ENCODE data around the gene CPB2.
A peak's percentile ranks its signal among the peaks of the same experiment; 100 is the strongest.

CPB2 gene

GRCh38 chr13:46051968-46052318 lies 52.9 kb downstream of the CPB2 start:
- no peak for DNase-seq (ENCODE audit: low spot score)
- Histone ChIP-seq H3K4me3 (peak overlapping the region; percentile 94), H3K27ac (peak overlapping the region; percentile 95 to 98)
- no peak for TF ChIP-seq CTCF (IDR thresholded peaks at IDR 0.05)

DNA sequence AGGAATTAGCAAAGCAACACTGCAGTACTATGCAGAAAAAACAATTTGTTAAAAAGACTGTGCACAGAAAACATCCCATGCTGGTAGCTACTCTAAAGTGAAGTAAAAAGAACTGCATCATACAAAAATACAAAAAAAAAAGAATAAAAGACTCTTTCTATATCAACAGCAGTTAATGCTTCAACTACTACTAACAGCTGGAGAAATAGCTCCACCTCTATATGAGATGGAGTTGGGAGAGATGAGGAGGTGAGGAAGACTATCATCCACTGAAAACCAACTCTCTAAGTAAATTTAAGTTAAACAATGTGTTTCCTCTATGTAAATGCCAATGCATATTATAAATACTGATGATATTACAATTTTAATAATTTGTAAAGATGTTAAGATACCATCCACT lies 54.1 kb downstream of the CPB2 start:
- no peak overlapping the region for H3K27ac ChIP-seq
- H3K4me3 ChIP-seq, result peak overlapping the region; percentile 94
- TF ChIP-seq CTCF (IDR thresholded peaks at IDR 0.05), result no peak
- no peak for DNase-seq (ENCODE audit: low spot score)

- no peak for TF ChIP-seq CTCF (IDR thresholded peaks at IDR 0.05)
- no peak for DNase-seq (ENCODE audit: low spot score)
- no peak overlapping the region for H3K27ac ChIP-seq
These were observed 59.4 kb downstream of the CPB2 start for GRCh38 chr13:46045424-46045823.

DNA sequence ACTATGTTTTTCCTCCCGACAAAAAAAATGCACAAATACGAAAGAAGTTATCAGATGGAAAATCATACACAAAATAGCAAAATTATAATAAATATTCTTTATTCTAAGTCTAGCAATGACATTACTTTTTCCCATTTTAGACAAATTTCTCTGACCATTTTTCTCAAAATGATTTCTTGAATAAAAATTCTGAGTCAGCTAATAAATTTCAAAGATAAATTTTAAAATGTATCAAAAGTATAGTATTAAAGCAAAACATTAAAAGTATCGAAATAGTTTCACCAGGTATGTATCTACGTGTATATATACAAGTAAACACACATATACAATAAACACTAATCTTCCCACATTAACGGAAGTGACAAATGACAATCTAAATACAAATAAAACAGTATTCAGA lies 61.2 kb downstream of the CPB2 start:
- TF ChIP-seq CTCF (IDR thresholded peaks at IDR 0.05), result no peak
- H3K27ac ChIP-seq, result no peak overlapping the region

More at GRCh38 chr13:46045424-46045823, 59.4 kb downstream of the CPB2 start:
- H3K4me3 ChIP-seq, result no peak overlapping the region

GRCh38 chr13:46041419-46041839 lies 63.4 kb downstream of the CPB2 start:
- Histone ChIP-seq H3K27ac (no peak overlapping the region), H3K4me3 (no peak overlapping the region)
- no peak for DNase-seq (ENCODE audit: low spot score)
- no peak for TF ChIP-seq CTCF (IDR thresholded peaks at IDR 0.05)

More for the DNA sequence above, 61.2 kb downstream of the CPB2 start:
- DNase-seq (ENCODE audit: low spot score), result no peak
- H3K4me3 ChIP-seq, result no peak overlapping the region

DNA sequence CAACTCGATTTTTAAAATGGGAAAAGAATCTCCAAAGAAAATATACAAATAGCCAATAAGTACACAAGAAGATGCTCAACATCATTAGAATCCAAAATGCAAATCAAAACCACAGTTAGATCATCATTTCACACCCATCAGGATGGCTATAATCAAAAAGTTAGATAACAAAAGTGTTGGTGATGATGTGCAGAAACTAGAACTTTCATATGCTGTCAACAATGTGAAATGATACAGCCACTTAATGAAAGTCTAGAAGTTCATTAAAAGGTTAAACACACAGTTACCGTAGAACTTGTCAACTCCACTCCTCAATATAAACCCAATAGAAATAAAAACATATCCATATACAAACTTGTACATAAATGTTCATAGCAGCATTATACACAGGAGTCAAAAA lies 64.1 kb downstream of the CPB2 start:
- Histone ChIP-seq H3K27ac (no peak overlapping the region), H3K4me3 (no peak overlapping the region)
- no peak for TF ChIP-seq CTCF (IDR thresholded peaks at IDR 0.05)
- DNase-seq (ENCODE audit: low spot score), result no peak

DNA sequence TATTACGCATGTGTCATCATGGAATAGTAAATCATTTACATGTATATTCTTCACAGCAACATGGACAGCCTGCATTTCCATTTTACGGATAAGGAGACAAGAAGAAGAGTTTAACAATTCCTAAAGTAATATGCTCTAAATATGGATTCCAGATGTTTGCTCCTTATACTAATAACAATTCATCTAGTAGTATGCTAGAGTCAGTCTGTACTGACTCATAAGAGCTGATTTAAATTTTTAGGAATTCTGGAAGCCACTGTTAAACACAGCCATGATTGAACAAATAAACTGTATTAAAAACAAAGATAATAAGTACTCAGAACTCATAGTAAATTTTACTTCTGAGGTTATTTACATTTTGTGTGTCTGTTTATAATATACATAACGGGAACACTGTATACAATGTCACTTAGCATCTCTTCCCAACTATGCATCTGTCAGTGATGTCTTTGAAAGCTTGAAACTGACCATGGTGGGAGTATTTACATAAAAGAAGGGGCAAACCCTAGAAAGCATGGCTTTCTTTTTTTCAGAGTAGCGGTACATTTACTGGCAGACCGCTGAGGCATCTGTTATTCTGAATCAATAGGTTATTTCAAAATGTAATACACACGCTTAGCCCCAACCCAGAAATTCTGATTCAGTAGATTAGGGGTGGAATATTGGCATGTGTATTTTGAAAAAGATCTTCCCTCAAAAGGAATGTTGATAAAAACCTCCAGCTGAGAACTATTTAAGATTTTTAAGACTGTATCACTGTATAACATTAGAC lies 65.2 kb downstream of the CPB2 start:
- no peak for TF ChIP-seq CTCF (IDR thresholded peaks at IDR 0.05)
- H3K27ac ChIP-seq, result no peak overlapping the region
- H3K4me3 ChIP-seq, result no peak overlapping the region
- DNase-seq (ENCODE audit: low spot score), result no peak
